Sigmoid colon (tissue), 4 donors: ENCODE data around the gene NDEL1.

ENCODE experiments used
- CTCF ChIP-seq, 4 experiments: fragments of 450-650 bp in 3 of 4; fragments of 200-600 bp in 1 of 4; IDR thresholded peaks; one replicate each; pipeline ENCODE4 v1.5.1; 2016 to 2019; ENCODE audit warnings: antibody characterized with exemption in 4 of 4, mild to moderate bottlenecking in 3 of 4, moderate library complexity in 2 of 4
- EP300 ChIP-seq, 4 donors: sonication (generic); formaldehyde crosslinking; IDR thresholded peaks; one replicate each; pipeline ENCODE4 v1.6.1; 2017; ENCODE audit warnings: antibody characterized with exemption in 4 of 4
- POLR2A ChIP-seq, 2 donors: fragments of 450-650 bp; IDR thresholded peaks; one replicate each; pipeline ENCODE4 v1.6.1; 2016; ENCODE audit warnings: antibody characterized with exemption in 2 of 2, mild to moderate bottlenecking in 2 of 2, moderate library complexity in 2 of 2
- POLR2AphosphoS5 ChIP-seq, 4 donors: sonication (generic); formaldehyde crosslinking; IDR thresholded peaks; one replicate each; pipeline ENCODE4 v1.6.1; 2017; ENCODE audit warnings: antibody characterized with exemption in 4 of 4

- TF ChIP-seq POLR2A (IDR thresholded peaks at IDR 0.05) (no peak), CTCF (IDR thresholded peaks at IDR 0.05) (no peak), POLR2AphosphoS5 (IDR thresholded peaks at IDR 0.05) (peak in 1 of 4 donors; percentile 9), EP300 (IDR thresholded peaks at IDR 0.05) (no peak)
Observed at GRCh38 chr17:8430966-8431365, 4.7 kb upstream of the NDEL1 start.
